CD1c-positive myeloid dendritic cell (primary cell): ENCODE measurements around the gene HDHD3.
"Not testable (repeated sequence)": the region's sequence is repeated elsewhere in the genome, so short reads cannot be mapped to it uniquely, and the experiment has no call there.

ENCODE experiments used
- DNase-seq: peaks from one replicate; pipeline ENCODE4 v3.0.0-alpha.2; 2016; ENCODE audit errors: extremely low spot score

HDHD3 gene

DNA sequence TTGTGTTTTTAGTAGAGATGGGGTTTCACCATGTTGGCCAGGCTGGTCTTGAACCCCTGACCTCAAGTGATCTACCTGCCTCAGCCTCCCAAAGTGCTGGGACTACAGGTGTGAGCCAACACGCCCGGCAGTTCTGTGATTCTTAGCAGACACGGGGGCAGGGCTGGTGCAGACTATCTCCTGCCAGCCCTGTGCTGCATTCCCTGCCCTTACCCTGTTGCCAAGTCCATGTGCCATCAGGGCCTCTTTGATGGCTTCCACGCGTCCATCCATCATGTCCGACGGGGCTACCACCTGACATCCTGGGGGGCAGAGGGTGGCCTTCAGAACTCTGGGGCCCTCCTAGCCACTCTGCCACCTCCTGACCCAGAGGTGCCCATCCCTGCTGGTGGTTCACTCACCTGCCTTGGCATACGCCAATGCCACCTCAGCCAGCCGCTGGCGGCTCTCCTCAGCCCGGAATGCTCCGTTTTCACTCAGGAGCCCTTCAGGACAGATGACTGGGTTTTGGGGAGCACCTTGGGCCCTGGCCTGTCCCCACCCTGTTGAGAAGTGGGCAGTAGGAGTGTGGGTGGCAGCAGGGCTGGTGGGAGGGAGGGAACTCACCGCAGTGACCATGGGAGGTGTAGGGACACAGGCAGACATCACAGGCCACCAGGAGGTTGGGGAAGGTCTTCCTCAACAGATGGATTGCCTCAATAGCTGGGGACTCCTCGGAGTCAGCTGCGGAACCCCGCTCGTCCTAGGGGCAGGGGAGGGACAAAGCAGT lies 13.6 kb upstream of the HDHD3 start:
- DNase-seq, result no peak

DNA sequence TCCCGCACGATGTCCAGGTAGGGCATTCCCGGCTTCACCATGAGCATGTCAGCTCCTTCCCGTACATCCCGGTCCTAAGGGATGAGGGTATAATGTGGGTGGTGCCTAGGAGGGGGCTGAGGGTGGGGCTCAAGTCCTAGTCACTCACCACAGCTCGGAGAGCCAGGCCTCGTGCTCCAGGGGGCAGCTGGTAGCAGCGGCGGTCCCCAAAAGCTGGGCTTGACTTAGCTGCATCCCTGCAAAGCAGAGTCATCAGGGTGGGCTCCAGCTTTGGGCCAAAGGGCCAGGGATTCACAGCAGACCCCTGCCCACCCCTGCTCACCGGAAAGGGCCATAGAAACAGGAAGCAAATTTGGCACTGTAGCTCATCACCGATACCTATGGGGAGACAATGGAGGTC lies 12.7 kb upstream of the HDHD3 start:
- no peak for DNase-seq

DNA sequence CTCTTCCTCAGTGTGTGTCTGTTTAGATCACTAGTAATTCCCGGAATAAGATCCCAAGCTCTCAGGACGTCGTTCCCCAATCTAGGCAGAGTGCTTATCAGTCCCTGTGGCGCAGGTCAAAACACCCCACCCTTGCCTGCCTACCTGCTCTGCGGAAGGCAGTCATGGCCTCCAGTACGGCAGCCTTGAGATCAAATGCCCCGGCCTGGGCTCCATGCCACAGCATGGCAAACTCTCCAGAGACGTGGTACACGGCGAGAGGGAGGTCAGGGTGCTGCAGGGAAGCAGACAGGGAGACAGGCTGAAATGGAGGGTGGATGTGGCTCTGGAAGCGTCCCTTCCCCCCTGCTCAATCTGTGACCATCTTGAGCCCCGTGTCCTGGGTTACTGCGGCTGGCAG lies 12.0 kb upstream of the HDHD3 start:
- DNase-seq, result no peak

DNA sequence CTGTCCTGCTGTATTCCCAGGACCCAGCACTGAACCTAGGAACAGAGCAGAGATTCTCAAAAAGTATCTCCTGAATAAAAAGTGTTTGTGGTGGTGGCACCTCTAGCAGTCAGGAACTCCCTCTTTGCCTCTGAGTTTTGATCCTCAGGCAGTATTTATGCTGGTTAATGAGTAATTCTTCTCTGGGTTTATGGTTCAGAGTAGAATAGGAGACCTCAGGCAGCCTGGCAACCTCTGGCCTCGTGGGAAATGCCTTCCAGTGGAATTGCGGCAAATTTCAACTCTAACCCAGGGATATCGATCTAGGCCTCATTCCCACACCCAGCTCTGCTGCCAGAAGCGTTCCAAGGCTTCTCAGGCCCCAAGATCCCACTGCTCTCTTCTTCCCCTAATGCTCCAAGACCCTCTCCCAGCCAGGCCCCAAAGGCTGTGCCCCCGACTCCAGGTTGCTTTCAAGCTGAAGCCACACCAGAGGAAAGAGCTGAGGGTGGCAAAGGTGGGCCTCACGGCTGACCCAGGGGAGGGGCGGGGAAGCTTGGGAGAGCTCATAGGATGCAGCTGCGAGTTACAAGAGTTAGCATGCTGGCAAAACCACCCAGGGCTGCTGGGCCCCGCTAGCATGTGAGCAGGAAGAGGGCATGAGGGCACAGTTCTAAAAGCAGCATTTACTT lies 10.9 kb upstream of the HDHD3 start:
- no peak for DNase-seq

DNA sequence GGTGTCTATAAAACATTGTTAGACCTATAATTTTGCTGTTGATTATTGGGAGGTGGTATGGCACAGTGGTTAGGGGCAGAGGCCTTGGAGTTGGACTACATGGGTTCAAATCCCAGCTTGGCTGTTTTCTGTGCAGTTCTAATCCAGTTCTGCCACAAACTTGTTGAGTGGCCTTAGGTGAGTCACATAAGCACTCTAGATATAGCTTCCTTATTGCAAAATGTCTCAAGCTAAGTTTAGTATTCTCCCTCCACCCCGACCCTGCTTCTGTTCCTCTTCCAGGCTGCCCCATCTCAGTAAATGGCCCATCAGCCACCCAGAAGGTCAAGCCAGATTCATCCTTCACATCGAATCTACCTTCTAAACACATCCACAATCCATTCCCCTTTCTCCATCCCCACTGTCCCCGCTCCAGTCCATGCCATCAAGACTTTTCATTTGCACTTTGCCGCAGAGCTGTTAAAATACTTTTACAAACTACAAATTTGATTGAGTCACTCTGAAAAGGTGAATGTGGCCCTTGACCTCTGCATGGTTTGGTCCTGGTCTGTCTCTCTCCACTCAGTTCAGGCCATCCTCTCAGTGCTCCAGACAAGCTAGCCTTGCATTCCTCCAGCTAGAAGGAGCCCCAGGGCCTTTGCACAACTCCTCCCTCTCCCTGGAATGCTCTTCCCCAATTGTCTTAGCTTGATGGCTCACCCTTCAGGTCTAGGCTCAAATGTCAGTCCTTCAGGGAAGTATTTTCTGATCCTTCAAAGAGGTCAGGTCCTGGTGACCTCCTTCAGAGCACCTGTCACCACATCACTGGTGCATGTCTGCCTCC lies 10.0 kb upstream of the HDHD3 start:
- no peak for DNase-seq

DNA sequence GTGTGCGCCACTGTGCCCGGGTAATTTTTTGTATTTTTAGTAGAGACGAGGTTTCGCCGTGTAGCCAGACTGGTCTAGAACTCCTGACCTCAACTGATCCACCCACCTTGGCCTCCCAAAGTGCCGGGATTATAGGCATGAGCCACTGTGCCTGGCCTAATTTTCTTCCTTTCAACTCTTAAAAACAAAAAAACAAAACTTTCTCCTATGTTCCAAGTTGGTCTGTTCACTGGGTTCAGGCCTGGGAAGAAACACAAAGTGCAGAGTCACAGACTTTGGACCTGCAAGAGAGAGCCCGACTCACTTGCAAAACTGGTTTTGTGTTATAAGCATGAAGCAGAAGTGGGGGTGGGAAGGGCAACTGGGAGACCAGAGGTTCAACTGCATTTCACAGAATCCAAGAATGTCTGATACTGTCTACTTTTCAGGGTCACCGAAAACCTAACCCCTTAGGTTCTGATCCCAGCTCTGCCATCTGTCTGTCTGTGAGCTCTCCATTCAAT lies 5.2 kb upstream of the HDHD3 start:
- no peak for DNase-seq

DNA sequence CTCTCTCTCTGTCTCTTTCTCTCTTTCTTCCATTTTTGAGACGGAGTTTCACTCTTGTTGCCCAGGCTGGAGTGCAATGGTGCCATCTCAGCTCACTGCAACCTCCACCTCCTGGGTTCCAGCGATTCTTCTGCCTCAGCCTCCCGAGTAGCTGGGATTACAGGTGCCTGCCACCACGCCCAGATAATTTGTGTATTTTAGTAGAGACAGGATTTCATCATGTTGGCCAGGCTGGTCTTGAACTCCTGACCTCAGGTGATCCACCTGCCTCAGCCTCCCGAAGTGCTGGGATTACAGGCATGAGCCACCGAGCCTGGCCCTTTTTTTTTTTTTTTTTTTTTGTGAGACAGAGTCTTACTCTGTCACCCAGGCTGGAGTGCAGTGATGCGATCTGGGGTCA lies 4.7 kb upstream of the HDHD3 start:
- DNase-seq, result not testable (repeated sequence)

DNA sequence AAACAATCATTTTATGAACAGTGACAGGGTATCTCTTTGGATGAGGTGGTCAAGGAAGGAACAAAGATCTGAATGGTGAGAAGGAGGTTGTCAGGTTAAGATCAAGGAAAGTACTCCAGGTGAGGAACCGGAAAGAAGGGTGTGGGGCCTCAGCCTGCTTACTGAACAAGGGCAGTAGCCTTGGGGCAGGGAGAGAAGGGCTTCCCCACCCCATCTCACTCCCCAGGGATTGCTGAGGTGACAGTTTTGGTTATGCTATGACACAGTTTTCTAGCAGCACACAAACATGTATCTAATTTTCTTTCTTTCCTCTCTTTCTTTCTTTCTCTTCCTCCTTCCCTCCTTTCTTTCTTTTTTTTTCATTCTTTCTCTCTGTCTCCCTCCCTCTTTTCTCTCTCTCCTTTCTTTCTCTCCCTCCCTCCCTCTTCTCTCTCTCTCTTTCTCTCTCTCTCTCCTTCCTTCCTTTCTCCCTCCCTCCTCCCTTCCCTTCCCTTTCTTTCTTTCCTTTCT lies 4.1 kb upstream of the HDHD3 start:
- DNase-seq, result no peak

DNA sequence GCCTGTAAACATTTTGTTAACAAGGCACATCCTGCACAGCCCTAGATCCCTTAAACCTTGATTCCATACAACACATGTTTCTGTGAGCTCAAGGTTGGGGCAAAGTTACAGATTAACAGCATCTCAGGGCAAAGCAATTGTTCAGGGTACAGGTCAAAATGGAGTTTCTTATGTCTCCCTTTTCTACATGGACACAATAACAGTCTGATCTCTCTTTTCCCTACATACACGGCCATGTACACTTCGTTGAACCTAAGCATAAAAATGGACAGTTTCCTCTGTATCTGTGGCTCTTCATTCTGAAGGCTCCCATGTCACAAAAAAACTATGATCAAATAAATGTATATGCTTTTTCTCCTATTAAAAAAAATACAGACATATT lies 3.0 kb upstream of the HDHD3 start:
- DNase-seq, result not testable (repeated sequence)

DNA sequence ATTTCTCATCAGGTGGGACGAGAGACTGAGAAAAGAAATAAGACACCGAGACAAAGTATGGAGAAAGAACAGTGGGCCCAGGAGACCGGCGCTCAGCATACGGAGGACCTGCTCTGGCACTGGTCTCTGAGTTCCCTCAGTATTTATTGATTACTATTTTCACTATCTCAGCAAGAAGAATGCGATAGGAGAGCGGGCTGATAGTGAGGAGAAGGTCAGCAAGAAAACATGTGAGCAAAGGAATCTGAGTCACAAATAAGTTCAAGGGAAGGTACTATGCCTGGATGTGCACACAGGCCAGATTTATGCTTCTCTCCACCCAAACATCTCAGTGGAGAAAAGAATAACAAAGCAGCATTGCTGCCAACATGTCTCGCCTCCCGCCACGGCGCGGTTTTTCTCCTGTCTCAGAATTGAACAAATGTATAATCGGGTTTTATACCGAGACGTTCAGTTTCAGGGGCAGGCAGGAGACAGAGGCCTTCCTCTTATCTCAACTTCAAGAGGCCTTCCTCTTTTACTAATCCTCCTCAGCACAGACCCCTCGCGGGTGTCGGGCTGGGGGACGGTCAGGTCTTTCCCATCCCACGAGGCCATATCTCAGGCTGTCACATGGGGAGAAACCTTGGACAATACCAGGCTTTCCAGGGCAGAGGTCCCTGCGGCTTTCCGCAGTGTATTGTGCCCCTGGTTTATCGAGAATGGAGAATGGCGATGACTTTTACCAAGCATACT lies 2.5 kb upstream of the HDHD3 start:
- not testable (repeated sequence) for DNase-seq

DNA sequence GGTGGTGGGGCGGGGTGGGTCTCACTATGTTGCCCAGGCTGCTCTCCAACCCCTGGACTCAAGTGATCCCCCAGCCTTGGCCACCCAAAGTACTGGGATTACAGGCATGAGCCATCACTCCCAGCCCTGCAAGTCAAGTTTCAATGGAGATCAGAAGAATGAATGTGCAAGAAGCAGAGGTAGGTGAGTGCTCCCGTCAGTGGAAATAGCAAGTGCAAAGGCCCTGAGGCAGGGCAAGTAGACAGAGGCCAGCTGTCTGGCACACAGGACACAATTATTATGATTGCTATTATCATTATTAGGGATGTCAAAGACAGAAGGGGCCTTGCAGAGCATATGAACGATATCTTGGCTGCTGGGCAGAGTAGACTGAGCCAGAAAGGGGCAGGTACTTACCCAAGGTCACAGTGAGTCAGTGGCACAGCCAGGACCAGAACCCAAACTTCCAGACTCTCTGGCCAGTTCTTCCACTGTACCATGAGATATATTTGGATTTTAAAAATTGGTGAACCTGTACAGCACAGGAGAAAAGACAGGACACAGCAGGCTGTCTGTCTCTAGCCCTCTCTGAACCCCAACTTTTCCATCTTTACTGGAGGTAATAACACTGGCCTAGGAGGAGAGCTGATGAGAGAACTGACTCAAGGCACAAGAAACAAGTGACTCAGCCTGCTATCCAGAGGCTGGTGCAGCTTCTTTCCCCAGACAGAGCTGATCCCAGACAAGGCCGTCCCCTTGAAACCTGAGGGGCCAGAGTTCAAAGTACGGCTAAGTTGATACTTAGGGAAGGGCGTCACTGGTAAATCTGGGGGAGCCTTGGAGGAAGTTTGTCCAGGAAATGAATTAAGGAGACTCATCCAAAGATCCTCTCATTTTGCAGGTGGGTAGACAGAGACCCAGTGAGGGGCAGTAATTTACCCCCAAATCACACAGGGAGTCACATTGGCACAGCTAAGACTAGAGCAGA lies 1.4 kb downstream of the HDHD3 start:
- DNase-seq, result no peak

DNA sequence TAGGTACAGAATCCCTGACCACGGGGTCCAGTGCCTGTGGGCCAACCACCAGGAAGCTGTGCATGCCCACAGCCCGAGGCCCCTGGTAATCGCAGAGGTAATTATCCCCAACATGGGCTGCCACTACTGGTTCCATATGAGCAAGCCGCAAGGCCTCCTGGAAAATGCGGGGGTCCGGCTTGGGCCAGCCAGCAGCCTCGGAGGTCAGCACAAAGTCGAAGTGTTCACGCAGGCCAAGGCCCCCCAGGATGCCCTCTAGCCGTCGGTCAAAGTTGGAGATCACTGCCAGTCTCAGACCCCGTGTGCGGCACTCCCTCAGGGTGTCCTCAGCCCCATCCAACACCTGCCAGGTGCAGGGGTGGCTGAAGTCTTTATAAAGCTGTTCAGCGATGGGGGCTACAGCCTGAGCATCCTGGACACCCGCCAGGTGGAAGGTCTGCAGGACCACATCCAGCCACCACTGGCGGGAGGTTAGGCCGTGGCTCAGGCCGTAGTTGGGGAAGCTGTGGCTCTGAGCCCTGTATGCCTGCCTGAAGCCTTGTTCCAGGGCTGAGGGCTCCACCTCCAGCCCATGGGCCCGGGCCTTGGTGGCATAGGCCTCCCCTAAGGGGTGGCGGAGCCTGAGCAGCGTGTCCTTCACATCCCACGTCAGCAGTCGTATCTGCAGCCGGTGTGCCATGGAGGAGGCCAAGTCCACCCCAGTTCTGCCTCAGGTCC lies 3.0 kb downstream of the HDHD3 start:
- DNase-seq, result no peak

DNA sequence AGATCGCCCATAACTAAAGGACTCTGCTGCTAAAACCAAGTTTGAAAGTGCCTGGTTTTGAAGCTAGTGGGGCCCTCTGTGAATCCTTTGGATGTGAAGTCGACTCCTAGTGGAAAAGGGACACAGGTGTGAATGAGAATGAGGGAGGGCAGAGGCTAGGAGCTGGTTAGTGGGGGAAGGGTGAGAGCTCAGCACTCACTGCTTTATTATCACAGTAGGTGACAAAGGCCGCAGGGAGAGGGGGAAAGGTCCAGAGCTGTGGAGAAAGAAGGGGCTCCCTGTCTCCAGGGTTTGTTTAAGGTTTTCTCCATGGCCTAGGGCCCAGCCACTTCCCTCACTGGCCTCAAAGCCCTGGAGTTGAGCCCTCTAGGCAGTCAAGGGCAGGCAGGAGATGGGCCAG lies 3.5 kb downstream of the HDHD3 start:
- no peak for DNase-seq

DNA sequence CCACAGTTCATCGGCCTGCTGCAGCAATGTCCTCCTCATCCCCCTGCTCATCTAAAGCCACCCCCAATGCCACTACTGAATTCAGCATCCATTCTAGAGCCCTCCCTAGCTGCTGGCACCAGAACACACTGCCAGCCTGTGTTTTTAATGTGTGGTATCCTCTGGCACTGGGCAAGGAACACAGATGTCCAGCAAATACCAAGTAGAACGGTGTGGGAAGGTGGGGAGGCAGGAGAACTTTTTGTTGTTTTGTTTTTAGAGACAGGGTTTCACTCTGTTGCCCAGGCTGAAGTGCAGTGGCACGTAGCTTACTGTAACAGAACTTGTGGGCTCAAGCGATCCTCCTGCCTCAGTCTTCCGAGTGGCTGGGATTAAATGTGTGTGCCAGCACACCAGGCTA lies 4.7 kb downstream of the HDHD3 start:
- no peak for DNase-seq

DNA sequence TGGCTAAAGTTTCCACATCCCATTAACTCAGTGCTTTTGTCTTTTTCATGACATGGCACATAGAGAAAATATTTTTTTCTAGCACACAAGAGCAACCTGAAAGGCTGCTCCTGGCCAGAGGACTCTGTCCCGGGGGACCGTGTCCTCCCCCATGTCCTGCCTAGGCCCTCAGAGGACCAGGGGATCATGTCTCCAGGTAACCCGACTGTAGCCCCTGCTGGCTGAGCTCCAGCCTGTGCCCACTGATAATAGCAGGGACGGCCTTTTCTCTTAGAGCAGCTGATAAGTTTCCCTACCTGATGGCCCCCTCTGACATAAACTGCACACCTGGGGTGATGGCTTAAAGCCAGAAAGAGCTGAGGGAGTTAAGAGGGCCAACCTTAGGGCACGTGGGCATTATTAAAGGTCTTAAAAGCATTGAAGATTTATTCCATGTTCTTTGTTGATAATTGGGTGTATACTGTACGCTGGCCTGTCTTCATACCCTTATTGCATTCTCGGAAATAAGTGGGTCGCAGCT lies 5.9 kb downstream of the HDHD3 start:
- DNase-seq, result no peak

DNA sequence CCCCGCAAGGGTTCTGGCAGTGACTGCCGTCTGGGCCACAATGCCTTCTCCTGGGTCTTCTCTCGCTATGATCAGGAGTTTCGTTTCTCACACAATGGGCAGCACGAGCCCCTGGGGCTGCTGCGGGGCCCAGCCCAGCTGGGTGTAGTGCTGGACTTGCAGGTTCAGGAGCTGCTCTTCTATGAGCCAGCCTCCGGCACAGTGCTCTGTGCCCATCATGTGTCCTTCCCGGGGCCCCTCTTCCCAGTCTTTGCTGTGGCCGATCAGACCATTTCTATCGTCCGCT lies 7.0 kb downstream of the HDHD3 start:
- DNase-seq, result no peak

DNA sequence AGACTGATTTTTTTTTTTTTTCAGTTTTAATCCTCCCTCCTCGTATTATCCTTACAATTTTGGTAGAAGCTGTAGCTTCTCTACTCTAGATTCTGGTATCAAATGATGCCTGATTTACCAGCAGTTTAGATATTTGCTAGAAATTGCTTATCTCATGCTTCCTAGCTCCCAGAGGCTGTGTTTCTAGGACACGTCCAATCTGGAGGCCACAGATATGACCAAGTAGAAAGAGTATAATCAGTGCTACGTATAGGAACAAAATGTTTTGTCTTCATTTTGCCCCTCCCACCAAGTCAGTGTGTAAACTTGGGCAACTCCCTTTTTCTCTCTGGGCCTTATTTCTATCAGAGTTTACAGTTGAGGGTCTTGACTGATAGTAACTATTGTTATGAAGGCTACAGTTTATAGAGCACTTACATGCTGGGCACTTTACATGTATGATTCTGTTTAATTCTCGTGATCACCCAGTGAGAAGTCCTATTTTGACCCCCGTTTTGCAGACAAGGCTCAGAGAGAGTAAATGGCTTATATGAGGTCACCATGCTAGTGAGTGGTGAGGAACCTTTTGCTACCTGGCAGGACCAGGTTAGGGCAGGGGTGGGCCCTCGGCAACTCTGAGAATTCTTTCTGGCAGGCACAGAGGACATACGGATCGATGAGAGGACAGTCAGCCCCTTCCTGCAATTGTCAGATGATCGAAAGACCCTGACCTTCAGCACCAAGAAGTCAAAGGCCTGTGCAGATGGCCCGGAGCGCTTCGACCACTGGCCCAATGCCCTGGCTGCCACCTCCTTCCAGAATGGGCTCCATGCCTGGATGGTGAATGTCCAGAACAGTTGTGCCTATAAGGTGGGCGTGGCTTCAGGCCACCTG lies 7.6 kb downstream of the HDHD3 start:
- DNase-seq, result no peak

DNA sequence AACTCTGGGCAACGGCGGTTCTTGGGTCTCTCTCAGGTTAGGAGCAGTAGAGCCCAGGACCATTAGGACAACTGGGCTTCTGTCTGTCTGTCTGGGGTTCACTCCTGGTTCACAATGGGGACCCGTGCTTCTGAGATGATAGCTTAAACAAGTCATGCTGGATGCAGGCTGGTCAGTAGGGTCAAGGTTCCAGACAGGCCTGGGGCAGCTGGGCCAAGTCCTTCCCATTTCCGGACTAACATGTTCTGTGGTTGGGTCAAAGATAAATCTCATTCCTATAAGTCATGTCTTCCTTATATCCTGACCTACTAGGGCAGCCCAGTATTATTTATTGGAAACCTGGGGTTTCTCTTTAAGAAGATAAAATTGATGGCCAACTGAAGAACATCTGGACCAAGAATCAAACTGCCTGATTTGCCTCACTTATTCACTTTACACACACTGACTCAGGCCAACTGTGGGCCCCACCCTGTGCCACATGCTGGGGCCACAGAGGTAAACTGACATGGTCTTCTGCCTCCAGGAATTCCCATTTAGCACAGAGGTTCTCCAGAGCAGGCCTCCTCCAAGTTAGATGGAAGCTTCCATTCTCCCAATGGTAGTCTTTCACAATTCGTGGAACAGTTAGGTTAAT lies 8.3 kb downstream of the HDHD3 start:
- no peak for DNase-seq
